Left kidney (tissue), 2 donors: Measurements from ENCODE around the gene ISG20L2. TPM values are rescaled to one million over a fixed set of nuclear protein-coding genes. Genes with fewer than 3 reads are reported as not detected.

Experiments
- DNase-seq: peaks from one replicate; pipeline ENCODE4 v3.0.0-alpha.2; 2013
- polyA plus RNA-seq: library from polyadenylated mRNA; unstranded; fragments of 120-200 nt; gene quantifications from one replicate; pipeline ENCODE4 v1.2.1, GENCODE V29; 2013; ENCODE audit not compliant: insufficient read length

ISG20L2 gene
- polyA plus RNA-seq, 1 donor = 48.5 TPM

DNA sequence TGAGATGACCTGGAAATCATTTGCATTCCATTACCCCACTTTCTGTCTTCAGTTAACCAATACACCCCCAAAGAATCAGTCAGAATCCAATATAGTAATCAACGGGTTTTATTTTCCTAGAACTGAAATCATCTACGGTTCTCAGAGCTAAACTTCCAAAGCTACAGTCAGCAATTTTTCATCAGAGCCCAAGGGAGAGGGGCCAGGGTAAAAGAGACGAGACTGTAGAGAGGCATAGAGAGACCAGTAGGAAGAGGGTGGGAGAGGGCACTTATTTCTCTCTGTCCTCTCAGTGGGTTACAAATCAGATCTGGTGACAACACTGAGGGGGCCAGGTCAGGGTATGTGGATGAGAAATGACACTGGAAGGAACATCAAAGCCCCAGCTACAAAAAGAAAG lies 13.5 kb upstream of the ISG20L2 start:
- DNase-seq = no peak

DNA sequence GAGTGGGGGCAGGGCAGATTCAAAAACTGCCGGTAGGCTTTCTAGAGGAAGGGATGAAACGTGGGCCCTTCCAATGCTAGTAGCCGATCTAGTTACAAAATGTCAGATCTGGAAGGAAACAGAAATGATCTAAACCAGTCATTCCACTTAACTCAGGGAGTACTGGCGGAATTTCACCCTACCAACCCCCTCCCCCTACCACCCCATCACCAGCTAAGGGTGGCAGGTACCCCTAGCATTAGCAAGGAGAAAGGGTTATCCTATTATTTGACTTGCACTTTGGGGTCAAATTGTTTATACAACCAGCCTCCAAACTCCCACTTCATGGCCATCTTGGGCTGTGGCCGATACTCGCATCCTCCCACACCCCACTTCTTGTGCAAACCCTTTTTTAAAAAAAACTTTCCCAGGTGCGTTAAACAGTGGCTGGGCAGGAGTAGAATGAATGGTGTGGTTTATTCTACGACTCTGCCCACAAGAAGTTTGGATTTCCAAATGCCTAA lies 13.0 kb upstream of the ISG20L2 start:
- DNase-seq = no peak

DNA sequence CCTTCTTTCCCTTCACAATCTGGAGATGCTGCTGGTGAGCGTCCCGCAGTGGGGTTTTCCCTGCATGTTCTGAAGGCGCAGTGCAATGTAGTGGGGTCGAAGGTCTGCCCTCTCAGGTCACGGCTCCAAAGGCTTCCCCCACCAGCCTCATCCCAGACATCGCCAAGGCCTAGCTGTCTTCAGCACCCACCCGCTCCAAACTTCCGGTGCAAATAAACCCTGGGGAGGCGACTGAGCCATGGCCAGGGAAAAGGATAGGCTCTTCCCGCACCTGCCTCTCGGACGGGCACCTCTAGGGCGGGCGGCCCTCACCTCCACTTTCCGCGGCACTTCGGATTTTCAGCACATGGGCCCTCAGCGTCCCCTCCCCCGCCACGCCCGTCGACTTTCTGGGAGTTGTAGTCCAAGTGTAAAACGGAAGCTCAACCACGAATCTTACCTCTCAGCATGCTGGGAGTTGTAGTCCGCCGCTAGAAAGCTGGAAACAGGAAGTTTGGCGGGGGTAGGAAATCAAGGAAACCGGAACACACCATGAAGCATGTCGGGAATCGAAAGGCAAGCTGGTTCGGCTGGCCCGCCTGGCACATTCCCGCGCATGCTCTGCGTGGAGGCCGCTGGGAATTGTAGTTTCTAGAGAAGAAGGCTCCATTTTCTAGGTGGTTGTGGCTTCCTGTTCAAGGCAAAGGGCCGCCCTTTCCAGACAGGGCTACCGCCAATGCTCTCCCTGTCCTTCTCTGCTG lies 12.3 kb upstream of the ISG20L2 start, which contains the start of gene MRPL24:
Gene MRPL24 (minus strand): TSS at position 348 of the 740 bp plus-strand sequence. CDS start 2,384 bp downstream, outside the sequence.
- DNase-seq = peak; percentile 99

DNA sequence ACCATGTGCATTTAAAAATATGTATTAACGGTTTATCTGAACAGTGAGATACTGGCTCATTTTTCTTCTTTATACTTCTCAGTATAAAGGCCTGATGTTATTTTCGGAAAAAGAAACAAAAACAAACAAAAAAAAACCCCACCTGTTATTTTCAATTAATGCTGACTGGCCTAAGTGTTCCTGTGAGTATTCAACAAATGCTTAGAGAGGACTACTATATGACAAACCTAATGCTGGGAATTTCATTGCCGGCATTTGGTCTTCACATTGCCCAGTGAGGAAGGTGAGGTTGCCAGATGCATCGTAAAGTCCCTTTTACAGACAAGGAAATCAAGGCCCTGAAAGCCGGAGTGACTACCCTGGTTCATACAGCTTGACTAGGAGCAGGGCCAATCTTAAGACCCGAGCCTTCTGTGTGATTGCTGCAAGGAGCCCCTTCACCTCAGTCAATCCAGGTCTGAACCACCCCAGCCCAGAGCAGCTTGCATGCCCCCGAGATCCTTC lies 11.7 kb upstream of the ISG20L2 start:
- no peak for DNase-seq

DNA sequence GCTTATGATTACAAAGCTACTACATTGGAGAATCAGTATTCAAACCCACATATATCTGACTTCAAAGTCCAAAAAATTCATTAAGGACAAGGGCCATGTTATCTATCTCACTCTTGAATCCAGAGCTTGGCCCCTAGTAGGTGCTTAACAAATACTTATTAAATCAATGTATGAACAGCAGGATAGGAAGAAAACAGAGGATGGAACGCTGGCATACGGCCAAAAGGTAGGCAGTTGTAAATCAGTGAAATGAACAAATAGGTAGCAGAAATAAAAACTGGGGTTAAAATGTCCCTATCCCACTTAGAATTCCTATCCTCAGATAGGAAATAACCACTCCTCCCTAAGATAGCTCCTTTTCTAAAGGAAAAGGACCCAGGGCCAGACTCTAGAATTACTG lies 10.3 kb upstream of the ISG20L2 start:
- no peak for DNase-seq

DNA sequence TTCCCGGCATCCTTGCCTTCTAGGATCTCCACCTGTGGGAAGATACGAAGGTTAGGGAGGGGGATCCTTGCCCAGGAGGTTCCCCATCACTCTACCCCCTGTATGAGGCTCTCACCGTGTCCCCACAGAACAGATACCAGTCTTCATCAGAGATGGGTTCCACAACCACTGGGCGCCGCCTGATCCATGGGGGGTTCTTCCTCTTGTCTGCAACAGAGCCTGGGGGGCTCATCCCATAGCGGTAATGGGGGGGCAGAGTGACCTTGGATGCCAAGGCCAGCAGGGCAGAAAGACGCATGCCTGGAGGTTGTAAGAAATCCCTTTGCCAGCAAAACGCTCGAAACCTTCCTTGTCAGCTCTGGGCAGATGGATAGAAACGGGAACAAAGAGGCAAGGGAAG lies 9.8 kb upstream of the ISG20L2 start:
- DNase-seq = no peak

DNA sequence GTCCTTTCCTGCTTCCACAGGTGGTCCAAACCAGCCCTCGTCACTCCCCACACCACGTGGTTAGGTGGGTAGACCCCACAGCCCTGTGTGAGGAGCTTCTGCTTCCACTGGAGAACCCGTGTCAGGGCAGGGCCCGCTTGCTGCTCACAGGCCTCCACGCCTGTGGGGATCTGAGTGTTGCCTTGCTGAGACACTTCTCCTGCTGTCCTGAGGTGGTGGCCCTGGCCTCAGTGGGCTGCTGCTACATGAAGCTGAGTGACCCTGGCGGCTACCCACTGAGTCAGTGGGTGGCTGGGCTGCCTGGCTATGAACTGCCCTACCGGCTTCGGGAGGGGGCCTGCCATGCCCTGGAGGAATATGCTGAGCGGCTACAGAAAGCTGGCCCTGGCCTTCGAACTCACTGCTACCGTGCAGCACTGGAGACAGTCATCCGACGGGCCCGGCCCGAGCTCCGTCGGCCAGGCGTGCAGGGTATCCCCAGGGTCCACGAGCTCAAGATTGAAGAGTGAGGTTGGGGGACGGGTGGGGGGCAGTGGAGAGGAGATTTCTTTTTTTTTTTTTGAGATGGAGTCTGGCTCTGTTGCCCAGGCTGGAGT lies 5.5 kb upstream of the ISG20L2 start:
- DNase-seq = no peak

DNA sequence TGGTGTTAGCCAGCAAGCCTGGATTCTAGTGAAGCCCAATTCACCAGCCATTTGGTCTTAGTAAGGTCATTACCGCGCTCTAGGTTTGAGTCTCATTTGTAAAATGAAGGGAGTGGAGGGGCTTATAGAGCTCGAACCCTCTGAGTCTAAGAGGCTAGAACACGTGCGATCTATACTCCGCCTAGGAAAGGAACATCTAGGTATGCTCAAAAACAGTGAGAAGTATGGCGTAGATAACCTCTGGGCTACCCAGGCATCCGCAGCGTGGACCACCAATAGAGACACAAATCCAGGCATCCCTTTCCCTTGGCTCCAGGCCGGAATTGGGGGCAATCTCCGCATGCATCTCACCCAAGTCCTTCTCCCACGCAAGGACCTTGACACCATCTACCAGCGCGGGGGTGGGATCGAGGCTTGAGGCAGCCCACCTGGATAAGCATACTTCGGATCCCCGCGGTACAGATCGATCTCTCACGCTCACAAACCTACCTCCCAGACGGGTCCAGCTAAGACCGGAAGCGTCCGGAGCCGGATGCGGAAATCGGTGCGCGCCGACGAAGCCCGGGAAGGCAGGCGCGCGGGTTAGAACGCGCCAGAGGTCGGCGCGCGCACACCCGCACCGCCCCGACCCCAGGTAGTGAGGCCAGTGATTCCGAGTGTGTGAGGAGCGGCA lies 504 bp downstream of the ISG20L2 start, which contains the start of gene METTL25B:
Gene METTL25B (plus strand): TSS at position 544 of the 673 bp plus-strand sequence. CDS start 636 bp downstream, outside the sequence.
- no peak for DNase-seq

DNA sequence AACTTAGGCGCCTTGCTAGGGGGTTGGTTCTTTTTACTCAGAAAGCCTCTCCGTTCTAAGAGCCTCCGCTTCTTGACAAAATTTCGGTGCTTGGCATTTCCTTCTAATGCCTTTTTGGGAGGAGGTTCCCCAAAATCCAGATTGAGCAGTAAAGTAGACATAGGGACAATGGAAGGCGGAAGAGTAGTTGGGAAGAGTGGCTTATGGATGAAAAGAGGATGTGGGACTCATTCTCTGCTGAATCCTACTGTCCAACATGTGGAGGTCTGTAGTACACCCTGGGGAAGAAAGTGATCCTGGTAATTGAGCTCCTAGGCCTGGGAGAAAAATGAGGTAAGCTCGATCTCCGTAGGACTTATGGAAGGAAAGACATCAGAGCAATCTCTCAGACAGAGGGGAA lies 1.1 kb downstream of the ISG20L2 start:
- no peak for DNase-seq

DNA sequence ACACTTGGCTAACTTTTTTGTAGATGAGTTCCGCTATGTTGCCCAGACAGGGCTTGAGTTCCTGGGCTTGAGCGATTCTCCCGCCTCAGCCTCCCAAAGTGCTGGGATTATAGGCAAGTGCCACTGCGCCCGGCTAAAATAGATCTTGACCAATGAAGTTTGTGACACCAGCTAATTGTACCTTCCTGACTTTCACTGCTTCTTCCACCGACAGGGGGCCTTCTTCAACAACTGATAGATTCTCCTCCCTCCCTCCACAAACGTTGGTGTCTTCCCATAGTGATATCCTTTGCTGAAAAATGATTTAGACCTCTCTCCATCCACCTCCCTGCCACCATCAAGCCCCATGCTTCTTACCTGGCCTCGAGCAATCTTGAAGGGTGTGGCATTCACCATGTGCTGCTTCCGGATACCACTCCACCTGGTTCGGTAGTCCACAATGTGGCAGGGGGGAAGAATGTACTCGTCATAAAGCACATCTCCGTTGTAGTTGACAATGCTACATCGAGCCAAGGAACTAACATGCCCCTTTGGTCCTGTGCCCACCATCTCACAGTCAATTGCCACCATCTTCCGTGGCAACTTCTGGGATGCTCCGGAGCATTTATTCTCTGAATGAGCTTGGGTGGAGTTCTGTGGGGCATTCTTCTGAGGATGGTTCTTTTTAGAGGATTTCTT lies 1.9 kb downstream of the ISG20L2 start:
- DNase-seq = no peak

DNA sequence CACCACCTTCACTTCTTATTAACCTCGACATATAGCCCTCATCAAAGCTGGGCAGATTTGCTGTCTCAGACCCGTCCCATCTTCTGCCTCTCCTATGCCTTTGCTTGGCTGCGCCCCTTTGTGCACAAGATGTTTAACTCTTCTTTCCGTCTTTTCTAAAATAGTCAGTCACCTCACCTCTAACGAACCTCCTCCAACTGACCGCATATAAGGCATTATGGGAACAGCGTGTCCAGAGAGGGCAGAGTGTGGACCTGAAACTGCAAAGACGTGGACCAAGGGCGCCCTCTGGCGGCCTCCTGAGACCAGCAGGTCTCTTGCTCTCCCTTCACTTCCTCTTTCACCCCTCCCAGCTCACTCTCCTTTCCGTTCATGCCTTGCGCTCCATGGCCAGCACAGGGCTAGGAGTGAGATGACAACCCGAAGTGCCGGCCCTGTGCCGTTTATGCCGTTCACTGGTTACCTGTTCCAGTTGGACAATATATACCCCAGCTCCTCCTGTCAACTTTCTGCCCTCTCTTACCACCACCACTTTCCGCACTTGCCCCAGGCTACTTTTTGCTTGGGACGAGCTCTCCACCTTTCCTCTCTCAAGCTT lies 2.8 kb downstream of the ISG20L2 start:
- peak; percentile 89 for DNase-seq

DNA sequence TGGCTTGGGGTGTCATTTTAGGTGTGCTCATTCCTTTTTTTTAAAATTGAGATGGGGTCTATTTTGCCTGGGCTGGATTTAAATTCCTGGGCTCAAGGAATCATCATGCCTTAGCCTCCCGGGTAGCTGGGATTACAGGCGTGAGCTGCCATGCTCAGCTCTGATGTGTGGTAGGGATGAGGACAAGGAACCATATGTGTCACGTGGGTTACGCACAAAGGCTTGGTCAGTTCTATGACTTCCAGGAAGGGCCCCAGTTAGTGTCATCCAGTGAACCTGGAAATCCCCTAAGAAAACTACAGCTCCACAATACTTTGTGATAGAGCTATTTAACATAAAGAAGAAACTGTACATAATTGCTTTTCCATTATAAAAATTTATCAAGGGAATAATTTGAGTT lies 7.0 kb downstream of the ISG20L2 start:
- no peak for DNase-seq

DNA sequence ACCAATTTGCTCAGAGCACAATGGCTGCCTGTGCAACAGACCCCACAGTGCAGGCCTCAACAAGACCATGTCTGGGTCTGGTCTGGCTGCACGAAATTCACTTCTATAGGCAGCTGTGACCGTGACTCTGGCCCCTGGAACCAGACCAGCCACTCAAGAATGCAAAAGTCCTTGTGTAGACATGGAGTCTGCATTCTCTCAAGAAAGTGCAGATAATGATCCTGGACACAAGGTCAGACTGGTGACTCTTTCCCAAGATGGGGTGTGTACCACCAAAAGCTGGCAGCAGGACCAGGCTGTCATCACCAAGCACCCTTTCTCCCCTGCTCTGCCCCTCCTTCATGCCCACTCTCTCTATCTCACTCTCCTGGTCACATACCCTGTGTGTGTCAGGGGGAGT lies 7.4 kb downstream of the ISG20L2 start:
- no peak for DNase-seq

DNA sequence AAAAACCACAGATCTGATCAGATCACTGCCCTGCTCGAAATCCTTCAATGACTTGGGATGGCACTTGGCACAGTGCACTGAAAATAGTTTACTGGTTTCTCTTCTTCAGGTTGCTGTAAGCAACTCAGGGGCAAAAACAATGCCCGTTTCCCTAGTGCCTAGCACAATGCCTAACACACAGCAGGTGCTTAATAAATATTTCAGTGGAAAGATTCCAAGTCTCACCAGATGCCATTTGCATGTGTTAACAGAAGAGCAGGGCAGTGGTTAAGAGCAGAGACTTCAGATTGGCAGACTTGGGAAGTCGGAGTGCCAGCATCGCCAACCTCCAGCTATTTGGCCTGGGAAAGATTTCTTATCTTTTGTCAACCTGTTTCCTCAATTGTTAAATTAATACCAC lies 11.2 kb downstream of the ISG20L2 start:
- no peak for DNase-seq

DNA sequence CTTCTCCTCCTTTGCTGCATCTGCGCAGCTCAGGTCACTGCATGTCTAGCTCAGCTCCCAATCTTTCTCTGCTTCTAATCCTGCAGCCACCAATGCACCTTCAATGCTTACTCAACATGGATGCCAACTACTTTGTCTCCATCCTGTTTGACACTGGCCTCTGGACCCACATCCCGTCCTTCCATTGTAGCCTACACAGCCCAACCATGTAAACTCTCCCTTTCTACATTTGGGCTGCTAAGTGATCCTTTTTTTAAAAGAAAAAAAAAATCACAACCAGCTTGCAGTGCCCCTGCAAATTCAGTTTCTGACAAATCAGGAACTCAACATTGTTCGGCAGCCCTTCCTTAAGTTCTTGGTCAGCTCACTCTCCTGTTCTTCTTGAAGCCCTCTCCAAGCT lies 13.7 kb downstream of the ISG20L2 start:
- no peak for DNase-seq

DNA sequence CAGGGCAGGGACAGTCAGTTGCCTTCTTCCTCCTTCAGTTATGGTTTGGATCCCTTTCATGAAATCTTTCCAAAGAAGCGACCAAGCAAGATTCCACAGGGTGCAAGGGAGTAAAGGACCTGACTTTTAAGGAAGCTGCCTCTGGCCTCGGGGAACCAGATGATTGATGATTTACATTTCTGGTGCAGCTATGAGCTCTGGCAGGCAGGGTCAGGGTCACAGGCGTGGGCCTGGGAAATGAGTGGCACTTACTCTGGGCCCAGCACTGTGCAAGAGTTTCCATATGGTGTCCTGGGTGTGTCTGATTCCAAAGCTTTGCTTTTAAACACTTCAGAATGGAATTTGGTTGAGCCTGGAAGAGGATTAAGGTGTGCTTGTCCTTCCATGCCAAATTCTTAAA lies 15.9 kb downstream of the ISG20L2 start:
- no peak for DNase-seq

DNA sequence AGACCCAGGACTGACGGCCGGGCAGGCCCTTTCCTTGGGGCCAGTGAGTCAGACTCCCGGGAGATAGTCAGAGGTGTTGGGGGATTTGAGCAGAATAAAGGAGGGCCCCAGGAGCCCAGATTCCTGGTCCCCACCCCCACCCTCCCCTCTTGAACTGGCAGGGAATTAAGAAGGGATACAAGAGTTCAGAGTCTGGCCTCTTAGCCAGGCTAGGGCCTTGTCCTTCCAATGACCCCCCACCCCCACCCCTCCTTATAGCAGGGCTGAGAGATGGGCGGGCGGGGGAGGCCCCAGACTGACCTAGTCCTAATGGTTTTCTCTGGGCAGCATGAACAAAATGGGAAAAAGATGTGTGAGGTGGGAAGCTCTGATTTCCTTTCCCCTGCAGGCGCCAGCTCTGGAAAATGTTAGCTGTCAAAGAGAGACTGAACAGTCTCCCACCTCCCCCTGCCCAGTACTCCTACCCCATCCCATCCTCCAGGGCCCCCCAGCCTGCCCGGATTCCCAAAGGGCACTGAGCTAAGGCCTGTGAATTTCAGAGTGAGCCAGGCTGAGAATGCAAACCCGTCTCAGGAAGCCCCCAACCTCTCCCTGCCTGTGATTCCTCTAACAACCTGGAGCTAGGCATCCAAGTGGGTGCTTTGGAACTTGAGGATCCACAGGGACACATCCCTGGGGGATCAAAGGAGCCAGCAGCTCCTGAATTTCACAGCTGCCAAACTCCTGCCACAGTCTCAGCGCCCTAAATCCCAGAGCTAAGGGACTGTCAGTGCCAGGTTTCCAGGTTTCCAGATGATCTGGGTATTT lies 17.4 kb downstream of the ISG20L2 start:
- no peak for DNase-seq

DNA sequence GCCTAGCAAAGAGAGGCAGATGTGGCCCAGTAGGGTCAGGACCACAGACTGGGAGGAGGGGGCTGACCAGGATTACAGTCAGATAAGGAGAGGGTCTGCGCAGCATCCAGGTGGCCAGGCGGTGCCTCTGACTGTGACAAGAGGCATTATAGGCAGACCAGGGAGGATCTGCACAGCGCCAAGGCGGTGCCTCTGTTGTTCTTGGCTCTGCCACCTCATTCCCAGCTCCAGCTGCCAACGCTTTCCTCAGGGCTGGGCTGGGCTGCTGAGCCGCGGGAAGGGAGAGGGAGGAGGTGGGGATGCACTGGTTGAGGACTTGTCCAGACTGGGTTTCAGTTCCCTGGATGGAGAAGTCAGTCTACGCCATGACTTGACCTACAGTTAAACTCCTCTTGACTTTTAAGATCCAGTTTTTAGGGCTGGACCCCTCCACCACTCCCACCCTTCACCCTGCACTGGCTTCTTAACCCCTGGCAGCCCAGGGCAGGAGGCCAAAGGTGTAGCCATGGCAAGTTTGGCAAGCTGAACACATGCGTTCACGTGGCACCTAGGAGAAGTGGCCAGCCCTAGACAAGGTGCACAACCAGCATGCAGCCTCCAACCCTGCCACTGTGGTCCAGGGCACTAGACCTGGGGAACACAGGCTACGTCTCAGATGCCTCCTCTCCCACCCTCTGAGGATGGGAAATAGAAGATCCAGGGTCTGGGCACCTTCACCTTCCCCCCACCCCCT lies 18.6 kb downstream of the ISG20L2 start:
- DNase-seq = no peak

DNA sequence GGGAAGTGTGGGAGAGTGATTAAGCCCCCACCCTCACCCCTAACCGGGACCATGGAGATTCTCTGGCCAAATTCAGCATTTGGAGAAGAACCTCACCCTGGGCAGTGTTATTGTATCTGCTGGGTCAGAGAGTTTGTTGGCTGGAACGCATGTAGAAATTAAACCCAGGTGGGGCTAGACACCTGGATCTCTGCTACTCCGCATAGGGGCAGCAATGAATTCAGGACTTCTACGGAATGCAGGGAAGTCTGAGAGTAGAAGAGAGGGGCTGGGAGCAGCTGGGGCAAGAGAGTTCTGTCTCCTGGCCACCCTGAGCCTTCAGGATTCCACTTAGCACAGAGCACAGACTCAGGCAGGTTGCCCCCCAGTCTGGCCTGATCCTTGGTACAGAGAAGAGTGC lies 19.5 kb downstream of the ISG20L2 start:
- DNase-seq = no peak

DNA sequence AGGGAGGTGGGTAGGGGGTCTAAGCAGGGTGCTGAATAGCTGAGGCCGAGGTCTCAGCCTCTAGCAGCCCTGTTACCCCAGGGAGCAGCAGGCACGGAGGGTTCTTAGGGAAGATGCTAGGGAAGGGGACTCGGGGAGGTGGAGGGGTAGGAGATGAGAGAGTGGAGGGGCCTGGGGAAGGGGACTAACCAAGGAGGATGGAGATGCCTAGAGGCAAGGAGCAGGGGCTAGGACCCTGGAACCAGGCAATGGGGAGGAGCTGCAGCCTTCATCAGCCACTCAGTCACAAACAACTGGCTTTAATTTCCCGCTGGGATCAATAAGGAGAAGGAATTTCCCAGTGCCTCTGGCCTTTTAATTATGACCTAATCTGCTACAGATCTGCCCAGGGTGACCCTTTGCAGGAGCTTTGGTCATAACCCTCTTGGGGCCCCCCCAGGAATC lies 20.3 kb downstream of the ISG20L2 start:
- no peak for DNase-seq
